OCI-LY3 (cell line): ENCODE results near the gene FGF16.
"Not testable (repeated sequence)": the region's sequence is repeated elsewhere in the genome, so short reads cannot be mapped to it uniquely, and the experiment has no call there.

Experiments
- H2AFZ ChIP-seq: fragments of 200-600, 300-600 bp; shearing (Covaris generic); 2 replicates; pipeline ENCODE4 v1.6.0; 2014; ENCODE audit warnings: antibody characterized with exemption, low read depth, low read length
- H3K27ac ChIP-seq: fragments of 200-600, 300-600 bp; sonication (generic); 2 replicates; pipeline ENCODE4 v1.5.1; 2014; ENCODE audit warnings: mild to moderate bottlenecking, low read length, moderate library complexity, mixed read lengths
- H3K27me3 ChIP-seq: fragments of 200-600, 300-600 bp; sonication (generic); 2 replicates; pipeline ENCODE4 v1.6.1; 2014; ENCODE audit warnings: low read depth, low read length, mixed read lengths
- H3K36me3 ChIP-seq: fragments of 200-600, 300-600 bp; sonication (generic); replicated peaks from 2 replicates; pipeline ENCODE3; 2014; ENCODE audit warnings: low read depth, low read length, mixed read lengths
- H3K4me1 ChIP-seq: fragments of 300-600, 200-600 bp; sonication (generic); 2 replicates; pipeline ENCODE4 v1.6.1; 2014; ENCODE audit warnings: low read length, mixed read lengths
- H3K4me2 ChIP-seq: fragments of 200-600, 300-600 bp; sonication (generic); 2 replicates; pipeline ENCODE4 v1.6.1; 2014; ENCODE audit warnings: low read length, mixed read lengths
- H3K4me3 ChIP-seq: fragments of 300-600, 200-600 bp; sonication (generic); 2 replicates; pipeline ENCODE4 v1.5.1; 2014; ENCODE audit warnings: antibody characterized with exemption, mild to moderate bottlenecking, low read length, moderate library complexity
- H3K79me2 ChIP-seq: fragments of 300-600, 200-600 bp; shearing (Covaris generic); 2 replicates; pipeline ENCODE4 v1.6.1; 2014; ENCODE audit warnings: mild to moderate bottlenecking, low read length, mixed read lengths
- H3K9ac ChIP-seq: fragments of 300-600, 200-600 bp; shearing (Covaris generic); 2 replicates; pipeline ENCODE4 v1.6.0; 2014; ENCODE audit warnings: mild to moderate bottlenecking, low read length, moderate library complexity
- H3K9me3 ChIP-seq: fragments of 200-600, 300-600 bp; shearing (Covaris generic); 2 replicates; pipeline ENCODE4 v1.6.1; 2014; ENCODE audit warnings: low read length, mixed read lengths; ENCODE audit not compliant: insufficient read depth
- H4K20me1 ChIP-seq: fragments of 200-600, 300-600 bp; sonication (generic); 2 replicates; pipeline ENCODE4 v1.6.1; 2016; ENCODE audit warnings: low read length, mixed read lengths; ENCODE audit not compliant: insufficient read depth
- CTCF ChIP-seq: fragments of 200-600, 300-600 bp; sonication (generic); IDR thresholded peaks from 2 replicates; pipeline ENCODE4 v1.5.1; 2014; ENCODE audit warnings: antibody characterized with exemption, low read length, low read depth
- EZH2phosphoT487 ChIP-seq: fragments of 200-600 bp; shearing (Covaris generic); IDR thresholded peaks from 2 replicates; pipeline ENCODE4 v1.6.1; 2018; ENCODE audit warnings: antibody characterized with exemption, mixed run types, low read depth

The FGF16 gene

GRCh38 chrX:77446908-77447652, at the start of gene FGF16:
Gene FGF16 (plus strand): TSS chrX:77447389. CDS start chrX:77447675, 286 bp downstream.
- Histone ChIP-seq H2AFZ (peak within 1 kb of the TSS; percentile 94), H3K27ac (no peak within 1 kb of the TSS), H3K4me3 (peak within 1 kb of the TSS; percentile 80), H3K9me3 (no peaks in the 10 kb centered on the region), H3K4me2 (peak within 1 kb of the TSS; percentile 92), H3K4me1 (peaks cover 13% of the 10 kb centered on the region), H3K79me2 (no peaks in the 10 kb centered on the region), H3K27me3 (peaks cover 3% of the 10 kb centered on the region; the same call in 1 of the 2 replicates), H4K20me1 (no peaks in the 10 kb centered on the region), H3K9ac (peak within 1 kb of the TSS; percentile 31; the same call in 1 of the 2 replicates), H3K36me3 (no peaks in the 10 kb centered on the region)
- TF ChIP-seq CTCF (no peak), EZH2phosphoT487 (no peak)

GRCh38 chrX:77398330-77398954, 48.7 kb upstream of the FGF16 start:
- TF ChIP-seq EZH2phosphoT487 (no peak), CTCF (no peak)
- H3K27ac ChIP-seq, result no peak overlapping the region
- no peak overlapping the region for H3K9ac ChIP-seq
- no peaks in the 10 kb centered on the region for H4K20me1 ChIP-seq
- no peak overlapping the region for H3K4me2 ChIP-seq
- H3K9me3 ChIP-seq, result no peaks in the 10 kb centered on the region
- no peaks in the 10 kb centered on the region for H3K4me1 ChIP-seq
- H3K27me3 ChIP-seq, result no peaks in the 10 kb centered on the region
- H2AFZ ChIP-seq, result no peak overlapping the region
- no peak overlapping the region for H3K4me3 ChIP-seq
- H3K79me2 ChIP-seq, result no peaks in the 10 kb centered on the region
- no peaks in the 10 kb centered on the region for H3K36me3 ChIP-seq

GRCh38 chrX:77404419-77404818, 42.8 kb upstream of the FGF16 start:
- Histone ChIP-seq H2AFZ (no peak overlapping the region), H4K20me1 (no peaks in the 10 kb centered on the region), H3K9ac (no peak overlapping the region), H3K36me3 (no peaks in the 10 kb centered on the region), H3K4me3 (no peak overlapping the region), H3K4me2 (no peak overlapping the region), H3K27me3 (no peaks in the 10 kb centered on the region), H3K79me2 (no peaks in the 10 kb centered on the region), H3K27ac (no peak overlapping the region), H3K9me3 (no peaks in the 10 kb centered on the region), H3K4me1 (no peaks in the 10 kb centered on the region)
- no peak for TF ChIP-seq EZH2phosphoT487
- no peak for TF ChIP-seq CTCF

- not testable (repeated sequence) for H3K79me2 ChIP-seq, H3K27me3 ChIP-seq, H4K20me1 ChIP-seq, H3K4me1 ChIP-seq, H2AFZ ChIP-seq, H3K36me3 ChIP-seq, H3K4me3 ChIP-seq, H3K9ac ChIP-seq, H3K4me2 ChIP-seq, H3K27ac ChIP-seq, H3K9me3 ChIP-seq
Observed at GRCh38 chrX:77407821-77408220, 39.4 kb upstream of the FGF16 start.
